GM12874 (cell line): ENCODE results near the gene ZFAND3.

Source experiments
- TF ChIP-seq, protein P1 (sequence below): IDR thresholded peaks from 2 replicates; pipeline ENCODE4 v1.5.1; 2011; ENCODE audit warnings: low read depth, mild to moderate bottlenecking, control low read depth, low read length, moderate library complexity; ENCODE audit not compliant: insufficient read depth

The ZFAND3 gene

DNA sequence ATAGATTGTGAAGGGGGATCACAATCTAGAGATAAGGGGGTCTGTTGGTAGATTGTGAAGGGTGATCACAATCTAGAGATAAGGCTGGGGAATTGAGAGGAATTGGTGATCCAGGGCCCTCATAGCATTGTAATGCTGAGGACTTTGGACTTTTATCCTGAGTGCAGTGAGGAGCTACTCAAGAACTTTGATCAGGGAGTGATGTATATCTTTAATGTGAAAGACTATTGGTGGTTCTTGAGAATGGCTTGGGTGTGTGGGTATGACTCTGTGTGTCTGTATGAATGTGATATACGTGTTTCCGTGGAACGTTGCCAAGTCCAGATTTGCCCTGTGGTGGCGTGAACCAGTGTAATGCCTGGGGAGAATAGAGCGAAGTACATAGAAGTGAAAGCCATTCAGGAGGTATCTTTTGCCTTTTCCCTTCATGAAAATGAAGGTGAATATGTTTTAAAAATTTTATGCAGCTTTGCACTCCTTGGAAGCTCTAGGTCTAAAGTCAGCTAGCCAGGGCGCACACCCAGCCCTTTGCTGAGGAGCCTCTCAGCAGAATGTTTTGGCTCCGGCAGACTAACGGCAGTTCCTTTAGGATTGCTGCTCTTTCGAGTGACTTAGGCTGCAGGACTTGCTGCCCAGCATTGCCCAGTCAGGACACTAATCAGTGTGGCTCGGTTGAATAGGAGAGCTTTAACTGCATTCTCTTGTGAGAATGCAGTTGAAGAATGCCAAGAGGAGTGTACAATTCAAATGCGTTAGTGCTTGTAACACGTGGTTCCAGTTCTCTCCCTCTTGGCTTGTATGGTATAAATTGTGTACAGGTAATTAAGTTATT lies 3.5 kb downstream of the ZFAND3 start:
- TF ChIP-seq, protein P1, sequence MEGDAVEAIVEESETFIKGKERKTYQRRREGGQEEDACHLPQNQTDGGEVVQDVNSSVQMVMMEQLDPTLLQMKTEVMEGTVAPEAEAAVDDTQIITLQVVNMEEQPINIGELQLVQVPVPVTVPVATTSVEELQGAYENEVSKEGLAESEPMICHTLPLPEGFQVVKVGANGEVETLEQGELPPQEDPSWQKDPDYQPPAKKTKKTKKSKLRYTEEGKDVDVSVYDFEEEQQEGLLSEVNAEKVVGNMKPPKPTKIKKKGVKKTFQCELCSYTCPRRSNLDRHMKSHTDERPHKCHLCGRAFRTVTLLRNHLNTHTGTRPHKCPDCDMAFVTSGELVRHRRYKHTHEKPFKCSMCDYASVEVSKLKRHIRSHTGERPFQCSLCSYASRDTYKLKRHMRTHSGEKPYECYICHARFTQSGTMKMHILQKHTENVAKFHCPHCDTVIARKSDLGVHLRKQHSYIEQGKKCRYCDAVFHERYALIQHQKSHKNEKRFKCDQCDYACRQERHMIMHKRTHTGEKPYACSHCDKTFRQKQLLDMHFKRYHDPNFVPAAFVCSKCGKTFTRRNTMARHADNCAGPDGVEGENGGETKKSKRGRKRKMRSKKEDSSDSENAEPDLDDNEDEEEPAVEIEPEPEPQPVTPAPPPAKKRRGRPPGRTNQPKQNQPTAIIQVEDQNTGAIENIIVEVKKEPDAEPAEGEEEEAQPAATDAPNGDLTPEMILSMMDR, result no peak

DNA sequence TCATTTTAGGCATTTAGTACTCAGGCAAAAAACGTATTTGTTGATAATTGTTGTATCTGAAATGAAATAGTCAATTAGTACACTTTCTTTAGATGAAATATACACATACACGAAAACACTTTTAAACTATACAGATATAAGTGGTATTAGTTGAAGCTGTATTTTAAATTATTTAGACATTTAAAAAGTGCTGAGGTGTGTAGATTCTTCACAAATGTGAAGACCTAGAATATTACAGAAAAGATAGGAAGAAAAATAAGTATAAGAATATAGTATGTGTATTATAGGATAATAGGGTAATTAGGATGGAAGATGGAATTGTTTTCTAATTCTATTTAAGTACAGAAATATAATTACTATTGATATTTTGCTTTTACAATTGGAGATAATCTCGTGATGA lies 4.6 kb downstream of the ZFAND3 start:
- TF ChIP-seq, protein P1, result no peak

DNA sequence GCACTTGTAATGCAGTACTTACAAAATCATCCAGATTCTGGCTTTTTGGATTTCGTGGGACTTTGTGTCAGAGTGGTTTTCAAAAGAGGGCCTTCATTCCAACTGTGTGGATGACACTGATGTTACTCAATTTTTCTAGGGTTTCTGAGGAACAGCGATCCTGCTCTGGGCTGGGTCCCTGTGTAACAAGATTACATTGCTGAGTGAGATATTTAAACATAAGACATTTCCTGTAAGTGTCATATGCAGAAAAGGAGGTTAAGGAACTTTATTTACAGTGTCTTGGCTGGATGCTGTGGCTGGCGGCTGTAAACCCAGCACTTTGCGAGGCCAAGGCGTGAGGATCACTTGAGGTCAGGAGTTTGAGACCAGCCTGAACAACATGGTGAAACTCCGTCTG lies 6.7 kb downstream of the ZFAND3 start:
- TF ChIP-seq, protein P1, result no peak

DNA sequence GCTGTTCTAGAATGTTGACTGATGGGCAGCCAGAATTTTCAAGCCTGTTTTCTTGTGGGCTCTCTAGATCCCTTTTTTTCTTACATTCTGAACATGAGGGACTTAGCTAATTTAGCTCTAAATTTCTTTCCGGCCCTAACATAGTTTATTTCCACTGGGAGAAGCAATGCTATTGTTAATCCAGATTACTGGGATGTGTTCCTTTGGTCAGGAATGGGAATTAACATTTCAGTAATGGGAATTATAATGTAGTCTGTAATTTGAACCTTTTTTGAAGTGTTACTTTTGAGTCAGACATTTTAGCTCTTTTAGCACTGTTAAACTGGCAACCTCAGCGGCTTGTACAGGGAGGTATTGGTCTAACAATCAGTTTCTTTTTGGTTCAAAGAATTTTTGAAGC lies 7.5 kb downstream of the ZFAND3 start:
- TF ChIP-seq, protein P1, result no peak

DNA sequence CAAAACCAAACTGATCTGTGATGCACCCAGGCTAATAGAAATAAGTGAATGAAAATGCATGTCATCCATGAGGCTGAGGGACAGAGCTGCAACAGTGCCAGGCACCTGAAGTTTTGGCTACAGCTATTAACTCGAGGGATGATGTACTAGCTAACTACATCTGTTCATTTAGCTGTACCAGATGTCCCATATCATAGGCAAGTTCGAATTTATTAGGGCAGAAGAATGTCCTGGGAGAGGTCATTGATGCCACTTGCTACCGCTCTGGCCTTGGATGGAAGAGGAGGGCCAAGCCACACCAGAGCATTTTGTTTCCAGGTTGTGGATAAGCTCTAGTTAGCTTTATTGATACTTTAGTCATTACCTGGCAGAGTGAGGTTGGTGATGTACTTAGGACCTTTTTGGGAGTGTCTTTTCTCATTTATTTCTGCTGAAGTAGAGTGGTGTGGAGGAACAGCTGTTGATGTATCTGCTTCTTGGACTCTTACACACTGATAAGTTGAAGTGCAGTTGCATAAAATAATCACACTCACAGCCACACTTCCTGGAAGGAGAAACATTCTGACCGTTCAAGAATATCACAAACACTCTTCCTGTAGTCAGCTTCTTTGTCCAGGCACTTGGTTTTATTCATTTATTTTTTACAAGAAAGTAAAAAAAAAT lies 8.2 kb downstream of the ZFAND3 start:
- TF ChIP-seq, protein P1, result no peak

DNA sequence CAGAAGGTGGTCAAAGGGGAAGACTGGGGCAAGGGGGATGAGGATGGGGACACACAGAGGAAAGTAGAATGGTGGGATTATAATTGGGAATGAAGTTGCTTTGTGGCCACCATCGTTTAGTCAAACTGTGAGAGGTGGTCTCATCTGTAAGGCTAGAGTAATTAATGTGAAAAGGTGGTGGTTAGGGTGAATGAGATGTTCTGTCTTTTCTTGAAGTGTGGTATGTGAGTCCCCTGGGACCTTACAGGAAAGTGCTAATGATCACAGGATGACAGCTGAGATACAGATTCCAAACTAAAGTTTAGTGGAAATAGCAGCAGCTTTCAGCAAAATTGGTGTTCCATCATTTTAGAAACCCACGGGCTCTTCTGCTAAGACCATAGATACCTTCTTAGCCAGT lies 10.7 kb downstream of the ZFAND3 start:
- TF ChIP-seq, protein P1, result no peak

DNA sequence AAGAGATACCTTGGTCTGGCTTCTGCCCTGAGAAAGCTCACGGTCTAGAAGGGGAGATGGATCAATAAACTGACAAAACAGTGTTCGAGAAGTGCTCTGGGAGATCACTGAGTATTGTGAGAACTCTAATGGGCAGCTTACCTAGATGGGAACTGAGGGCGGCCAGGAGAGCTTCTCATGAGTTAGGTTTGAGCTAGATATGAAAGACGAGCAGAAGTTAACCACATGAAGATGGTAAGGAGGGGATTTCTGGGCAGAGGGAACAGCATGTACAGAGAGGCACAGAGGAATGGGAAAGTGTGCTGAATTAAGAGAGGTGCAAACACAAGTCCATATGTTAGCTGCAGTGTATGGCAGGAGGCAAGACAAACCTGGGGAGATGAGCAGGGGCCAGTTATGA lies 11.9 kb downstream of the ZFAND3 start:
- TF ChIP-seq, protein P1, result no peak
